ENCODE results near the gene RNLS.

RNLS gene

DNA sequence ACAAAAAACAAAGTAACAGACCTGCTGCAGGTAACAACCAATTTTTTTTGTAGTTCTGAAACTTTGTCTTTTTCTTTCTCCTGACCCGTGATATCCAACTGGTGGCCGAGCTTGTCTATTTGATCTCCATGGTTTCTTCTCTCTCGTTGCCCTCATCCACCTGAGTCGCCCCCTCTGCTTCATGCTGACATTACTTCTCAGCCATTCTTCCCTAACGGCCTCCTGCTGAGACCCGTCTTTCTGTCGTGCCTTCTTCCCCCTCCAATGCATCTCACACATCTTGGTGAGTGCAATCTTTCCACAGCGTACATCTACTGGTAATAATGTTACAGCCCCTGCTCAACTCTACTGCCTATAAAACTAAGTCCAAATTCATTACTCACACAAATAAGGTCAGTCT lies 352.9 kb downstream of the RNLS start:
- H3K4me3 ChIP-seq (ENCODE audit: low read depth, low read length): no peak overlapping the region
- TF ChIP-seq, protein P1, sequence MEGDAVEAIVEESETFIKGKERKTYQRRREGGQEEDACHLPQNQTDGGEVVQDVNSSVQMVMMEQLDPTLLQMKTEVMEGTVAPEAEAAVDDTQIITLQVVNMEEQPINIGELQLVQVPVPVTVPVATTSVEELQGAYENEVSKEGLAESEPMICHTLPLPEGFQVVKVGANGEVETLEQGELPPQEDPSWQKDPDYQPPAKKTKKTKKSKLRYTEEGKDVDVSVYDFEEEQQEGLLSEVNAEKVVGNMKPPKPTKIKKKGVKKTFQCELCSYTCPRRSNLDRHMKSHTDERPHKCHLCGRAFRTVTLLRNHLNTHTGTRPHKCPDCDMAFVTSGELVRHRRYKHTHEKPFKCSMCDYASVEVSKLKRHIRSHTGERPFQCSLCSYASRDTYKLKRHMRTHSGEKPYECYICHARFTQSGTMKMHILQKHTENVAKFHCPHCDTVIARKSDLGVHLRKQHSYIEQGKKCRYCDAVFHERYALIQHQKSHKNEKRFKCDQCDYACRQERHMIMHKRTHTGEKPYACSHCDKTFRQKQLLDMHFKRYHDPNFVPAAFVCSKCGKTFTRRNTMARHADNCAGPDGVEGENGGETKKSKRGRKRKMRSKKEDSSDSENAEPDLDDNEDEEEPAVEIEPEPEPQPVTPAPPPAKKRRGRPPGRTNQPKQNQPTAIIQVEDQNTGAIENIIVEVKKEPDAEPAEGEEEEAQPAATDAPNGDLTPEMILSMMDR (IDR thresholded peaks at IDR 0.05; ENCODE audit: control insufficient read depth, extremely low read depth, insufficient read depth): no peak
- no peak for DNase-seq (ENCODE audit: low read depth)

DNA sequence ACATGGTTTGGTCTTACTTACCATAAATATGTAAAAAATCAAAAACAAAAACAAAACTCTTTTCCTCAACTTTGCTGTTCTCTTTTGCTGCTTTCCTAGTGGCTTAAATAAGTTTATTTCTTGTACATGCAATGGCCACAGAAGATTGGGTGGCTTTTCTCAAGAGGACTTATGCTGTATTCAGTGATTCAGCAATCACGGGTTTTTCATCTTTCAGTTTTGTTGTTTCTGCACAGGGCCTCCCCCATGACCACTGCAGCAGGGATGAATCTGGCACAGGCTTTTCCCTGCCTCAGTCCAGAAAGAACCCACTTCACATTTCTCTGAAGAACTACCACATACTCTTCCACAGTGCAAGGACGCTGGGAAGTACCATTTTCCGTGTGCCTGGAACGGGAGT lies 355.0 kb downstream of the RNLS start:
- DNase-seq (ENCODE audit: low read depth): no peak
- no peak overlapping the region for H3K4me3 ChIP-seq (ENCODE audit: low read depth, low read length)
- TF ChIP-seq, protein P1 (IDR thresholded peaks at IDR 0.05; ENCODE audit: control insufficient read depth, extremely low read depth, insufficient read depth): no peak

DNA sequence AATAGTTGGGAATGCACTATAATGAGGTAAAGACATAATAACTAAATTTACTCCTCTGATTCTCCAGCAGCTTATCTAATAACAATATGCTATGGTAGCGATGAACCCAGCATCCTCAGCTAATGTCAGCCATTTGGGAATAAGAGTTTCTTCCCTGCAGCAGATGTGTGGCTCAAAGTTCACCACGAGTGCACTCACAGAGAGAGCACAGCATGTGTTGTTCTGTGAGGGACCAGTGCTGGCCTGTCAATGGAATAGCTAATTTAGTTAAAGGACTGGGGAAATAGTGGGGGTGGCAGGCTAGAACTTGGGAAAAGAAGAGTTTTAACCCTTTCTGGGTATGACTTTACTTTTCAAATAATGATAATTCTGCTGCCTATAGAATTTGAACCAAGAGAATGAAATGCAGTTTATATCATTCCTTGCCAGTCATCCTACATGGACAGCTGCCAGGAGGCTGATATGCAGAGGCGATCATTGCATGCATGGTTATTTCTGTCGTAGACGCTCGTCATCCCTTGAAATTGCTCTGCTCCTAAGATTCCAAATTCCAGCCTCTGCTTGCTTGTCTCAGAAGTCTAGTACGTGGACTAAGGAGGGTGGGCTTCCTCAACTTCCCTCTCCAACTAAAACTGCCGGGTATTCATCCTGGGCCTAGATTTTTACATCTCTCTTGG lies 355.6 kb downstream of the RNLS start:
- TF ChIP-seq, protein P1 (IDR thresholded peaks at IDR 0.05; ENCODE audit: control insufficient read depth, extremely low read depth, insufficient read depth): no peak
- DNase-seq (ENCODE audit: low read depth): no peak
- no peak overlapping the region for H3K4me3 ChIP-seq (ENCODE audit: low read depth, low read length)

DNA sequence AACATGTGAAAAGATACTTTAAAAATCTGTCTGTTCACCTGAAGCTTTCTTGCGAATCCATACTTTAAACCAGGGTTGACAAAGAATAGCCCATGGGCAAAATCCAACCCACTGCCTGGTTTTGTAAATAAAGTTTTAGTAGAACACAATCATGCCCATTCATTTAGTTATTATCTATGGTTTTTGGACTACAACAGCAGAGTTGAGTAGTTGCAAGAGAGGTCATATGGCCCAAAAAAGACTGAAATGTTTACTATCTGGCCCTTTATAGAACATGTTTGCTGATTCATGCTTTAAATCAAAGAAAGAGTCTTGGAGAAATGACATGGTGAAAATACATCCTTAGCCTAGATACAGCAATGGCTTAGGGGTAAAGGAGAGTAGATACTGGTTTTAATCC lies 356.2 kb downstream of the RNLS start:
- TF ChIP-seq, protein P1 (IDR thresholded peaks at IDR 0.05; ENCODE audit: control insufficient read depth, extremely low read depth, insufficient read depth): no peak

DNA sequence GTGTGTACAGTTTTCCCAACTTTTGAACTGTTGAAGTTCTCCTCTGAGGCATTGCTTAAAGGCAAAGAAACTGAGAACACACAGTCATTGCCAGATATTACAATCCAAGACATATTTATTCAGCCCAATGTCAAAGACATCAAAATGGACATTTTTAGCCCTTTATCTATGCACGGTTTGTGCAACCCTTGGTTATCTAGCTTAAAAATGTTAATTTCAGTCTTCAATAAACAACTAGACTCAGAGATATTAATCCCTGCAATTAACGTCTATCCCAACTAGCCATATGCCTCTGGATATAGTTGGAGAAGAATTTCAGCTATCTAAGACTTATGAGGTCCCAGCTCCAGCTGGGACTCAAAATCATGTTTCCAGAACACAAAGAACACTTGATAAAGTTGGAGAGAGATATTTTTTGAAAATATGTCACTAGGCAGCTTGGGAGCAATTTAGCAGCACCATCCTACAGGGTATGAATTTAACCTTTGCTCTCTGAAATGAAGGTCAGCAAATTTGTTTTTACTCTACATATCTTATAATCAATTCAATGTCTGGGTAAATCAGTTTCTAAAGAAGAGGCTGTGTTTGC lies 357.0 kb downstream of the RNLS start:
- DNase-seq (ENCODE audit: low read depth): no peak
- H3K4me3 ChIP-seq (ENCODE audit: low read depth, low read length): no peak overlapping the region
- TF ChIP-seq, protein P1 (IDR thresholded peaks at IDR 0.05; ENCODE audit: control insufficient read depth, extremely low read depth, insufficient read depth): no peak

More for the DNA sequence above, 356.2 kb downstream of the RNLS start:
- DNase-seq (ENCODE audit: low read depth): no peak
- no peak overlapping the region for H3K4me3 ChIP-seq (ENCODE audit: low read depth, low read length)
